WTC11 (cell line): Measurements from ENCODE around the gene CREBBP. TPM values are rescaled to one million over a fixed set of nuclear protein-coding genes. Genes with fewer than 3 reads are reported as not detected.

Source experiments
- ATAC-seq: fragments of 200-7000 bp; cut with Tn5 transposase; 2 replicates; pipeline ENCODE4 v1.10.0; 2021; ENCODE audit warnings: mild to moderate bottlenecking, moderate library complexity
- CTCF ChIA-PET: fragments of 300-600 bp; sonication (Branson Sonifier 250); formaldehyde crosslinking; loops from one replicate; lab custom pipeline; 2021; ENCODE audit warnings: antibody characterized with exemption; lab: Charles Lee
- POLR2A ChIA-PET: fragments of 350-600 bp; sonication (Branson Sonifier 250); formaldehyde crosslinking; loops from one replicate; lab custom pipeline; 2021; ENCODE audit warnings: antibody characterized with exemption; lab: Charles Lee
- DNase-seq: peaks from one replicate; pipeline ENCODE4 v3.0.0; 2021; ENCODE audit warnings: low spot score
- H3K27ac Mint-ChIP-seq: 2 replicates; pipeline ENCODE4 v1.8.0; 2021; ENCODE audit warnings: mixed read lengths
- H3K27me3 Mint-ChIP-seq: 2 replicates; pipeline ENCODE4 v1.8.0; 2021; ENCODE audit warnings: low read depth, mild to moderate bottlenecking, moderate library complexity, mixed read lengths
- H3K36me3 Mint-ChIP-seq: 2 replicates; pipeline ENCODE4 v1.8.0; 2021; ENCODE audit warnings: mixed read lengths
- H3K4me1 Mint-ChIP-seq: 2 replicates; pipeline ENCODE4 v1.8.0; 2022; ENCODE audit warnings: mixed read lengths
- H3K4me3 Mint-ChIP-seq: 2 replicates; pipeline ENCODE4 v1.8.0; 2021; ENCODE audit warnings: mild to moderate bottlenecking, moderate library complexity, mixed read lengths
- H3K9me3 Mint-ChIP-seq: 2 replicates; pipeline ENCODE4 v1.8.0; 2021; ENCODE audit warnings: mixed read lengths
- AFF4 ChIP-seq: sonication (generic); formaldehyde crosslinking; IDR thresholded peaks from 2 replicates; pipeline ENCODE4 v1.8.1; 2023; ENCODE audit warnings: mild to moderate bottlenecking, missing genetic modification reagents, borderline replicate concordance
- AR ChIP-seq: fragments of 250-450 bp; sonication (Bioruptor Pico); IDR thresholded peaks from 2 replicates; pipeline ENCODE4 v1.9.0; 2021; ENCODE audit warnings: mild to moderate bottlenecking
- CREB1 ChIP-seq: sonication (generic); formaldehyde crosslinking; IDR thresholded peaks from 2 replicates; pipeline ENCODE4 v1.8.0; 2023; ENCODE audit warnings: mild to moderate bottlenecking, missing genetic modification reagents
- CTCF ChIP-seq: fragments of 200-600 bp; IDR thresholded peaks from 2 replicates; pipeline ENCODE4 v1.8.0; 2022; ENCODE audit warnings: antibody characterized with exemption
- E2F5 ChIP-seq: sonication (generic); formaldehyde crosslinking; IDR thresholded peaks from 2 replicates; pipeline ENCODE4 v1.8.1; 2022; ENCODE audit warnings: mild to moderate bottlenecking, moderate library complexity, missing genetic modification reagents
- MXD4 ChIP-seq: fragments of 250-450 bp; sonication (Bioruptor Pico); IDR thresholded peaks from 2 replicates; pipeline ENCODE4 v1.8.0; 2021; ENCODE audit warnings: mild to moderate bottlenecking, moderate library complexity, borderline replicate concordance
- NFYB ChIP-seq: sonication (generic); formaldehyde crosslinking; conservative IDR thresholded peaks from 2 replicates; pipeline ENCODE4 v1.8.0; 2022; ENCODE audit warnings: low read depth, missing genetic modification reagents
- NR2C2 ChIP-seq: sonication (generic); formaldehyde crosslinking; IDR thresholded peaks from 2 replicates; pipeline ENCODE4 v1.8.0; 2022; ENCODE audit warnings: mild to moderate bottlenecking, missing genetic modification reagents
- PRRX2 ChIP-seq: fragments of 250-450 bp; sonication (Bioruptor Pico); IDR thresholded peaks from 2 replicates; pipeline ENCODE4 v1.8.0; 2021; ENCODE audit warnings: mild to moderate bottlenecking
- RORB ChIP-seq: fragments of 250-450 bp; sonication (Bioruptor Pico); IDR thresholded peaks from 2 replicates; pipeline ENCODE4 v1.9.0; 2021; ENCODE audit warnings: mild to moderate bottlenecking
- ZBTB43 ChIP-seq: sonication (generic); formaldehyde crosslinking; IDR thresholded peaks from 2 replicates; pipeline ENCODE4 v1.8.1; 2023; ENCODE audit warnings: mild to moderate bottlenecking, missing genetic modification reagents
- ZNF281 ChIP-seq: sonication (generic); formaldehyde crosslinking; IDR thresholded peaks from 2 replicates; pipeline ENCODE4 v1.8.0; 2023; ENCODE audit warnings: mild to moderate bottlenecking, missing genetic modification reagents
- ZNF512 ChIP-seq: sonication (generic); formaldehyde crosslinking; IDR thresholded peaks from 2 replicates; pipeline ENCODE4 v1.8.1; 2022; ENCODE audit warnings: missing genetic modification reagents, borderline replicate concordance
- ZNF671 ChIP-seq: fragments of 250-450 bp; sonication (Bioruptor Pico); IDR thresholded peaks from 2 replicates; pipeline ENCODE4 v1.8.0; 2021; ENCODE audit warnings: mild to moderate bottlenecking
- total RNA-seq: library from RNA; stranded (reverse); gene quantifications from 3 replicates; pipeline ENCODE4 v1.2.3, GENCODE V29; 2021

Gene CREBBP
- total RNA-seq, 1 experiment from 2014 or later = 49.6 TPM

GRCh38 chr16:3761375-3762106, 119.0 kb downstream of the CREBBP start:
- Mint-ChIP-seq H3K4me3 (no peak overlapping the region), H3K27ac (no peak overlapping the region), H3K27me3 (no peaks in the 10 kb centered on the region), H3K36me3 (peaks cover 46% of the 10 kb centered on the region), H3K4me1 (no peaks in the 10 kb centered on the region)
- CTCF ChIA-PET = no interaction called here
- POLR2A ChIA-PET = no interaction called here
- ATAC-seq = no peak
- no peak for DNase-seq
- TF ChIP-seq NR2C2 (no peak), CREB1 (no peak), RORB (CRISPR knock-in tag) (no peak), ZBTB43 (CRISPR knock-in tag) (no peak), ZNF281 (CRISPR knock-in tag) (no peak), NFYB (CRISPR knock-in tag) (no peak), ZNF512 (CRISPR knock-in tag) (no peak), E2F5 (CRISPR knock-in tag) (no peak), PRRX2 (CRISPR knock-in tag) (no peak)
- TF ChIP-seq, all 79 proteins: peak for 0
- no peaks in the 10 kb centered on the region for H3K9me3 Mint-ChIP-seq

GRCh38 chr16:3760518-3760917, 120.0 kb downstream of the CREBBP start:
- no peaks in the 10 kb centered on the region for H3K27me3 Mint-ChIP-seq
- no peak overlapping the region for H3K27ac Mint-ChIP-seq
- ChIA-PET POLR2A (no interaction called here), CTCF (interaction anchor here (0.6 kb wide), 2 partner anchors 89 to 497 kb away, joined by 3 read pairs; no protein-coding TSS in a partner anchor)
- H3K4me1 Mint-ChIP-seq = no peaks in the 10 kb centered on the region
- H3K4me3 Mint-ChIP-seq = no peak overlapping the region
- H3K36me3 Mint-ChIP-seq = peaks cover 44% of the 10 kb centered on the region
- H3K9me3 Mint-ChIP-seq = no peaks in the 10 kb centered on the region
- ATAC-seq = no peak
- no peak for DNase-seq
- TF ChIP-seq ZNF281 (CRISPR knock-in tag) (no peak), CTCF (no peak), MXD4 (no peak), AFF4 (no peak), AR (CRISPR knock-in tag) (no peak), ZNF671 (CRISPR knock-in tag) (no peak)
